Left cardiac atrium (tissue), 4 donors: Measurements from ENCODE around the gene ANG. TPM values are rescaled to one million over a fixed set of nuclear protein-coding genes. Genes with fewer than 3 reads are reported as not detected.
"Not testable (repeated sequence)": the region's sequence is repeated elsewhere in the genome, so short reads cannot be mapped to it uniquely, and the experiment has no call there.

ENCODE experiments used
- ATAC-seq, 2 donors: fragments of 200-7000 bp; cut with Tn5 transposase; one replicate each; pipeline ENCODE4 v1.9.1; 2020; ENCODE audit warnings: mild to moderate bottlenecking in 2 of 2, moderate library complexity in 2 of 2
- DNase-seq: peaks from one replicate; pipeline ENCODE4 v3.0.0-alpha.2; 2020
- intact Hi-C, 2 donors: fragments of 100-400 bp; cut with DNase I; formaldehyde crosslinking; loops; one replicate each; pipeline versions ENCODE4 v1.14.1 to v1.15.1; 2022 to 2023
- long read RNA-seq: library from polyadenylated mRNA; unstranded; transcript quantifications from one replicate; pipeline ENCODE4 v2.0.0, GENCODE V29; 2021
- total RNA-seq, 2 donors: library from RNA; stranded (reverse); fragmentation: NEBNext Ultra II Directional; extraction: Animal tissue kit (Norgen Biotek cat#: 25700); gene quantifications; one replicate each; pipeline ENCODE4 v1.2.1, GENCODE V29; 2021
- donor health status: DM: no; HTN: yes; CAD: no.
- donor health status: DM: no; HTN: yes; CAD: no; lungs with severe emphysema.
- donor health status: DM: yes; HTN: yes; CAD: no.
- donor health status: Dilated cardiomyopathy.

Gene ANG
- 10 to 100 TPM in 1 of 2 donors, 1 to 10 TPM in 1; 7.1 to 13.0 TPM for total RNA-seq
- long read RNA-seq: 0 reads

DNA sequence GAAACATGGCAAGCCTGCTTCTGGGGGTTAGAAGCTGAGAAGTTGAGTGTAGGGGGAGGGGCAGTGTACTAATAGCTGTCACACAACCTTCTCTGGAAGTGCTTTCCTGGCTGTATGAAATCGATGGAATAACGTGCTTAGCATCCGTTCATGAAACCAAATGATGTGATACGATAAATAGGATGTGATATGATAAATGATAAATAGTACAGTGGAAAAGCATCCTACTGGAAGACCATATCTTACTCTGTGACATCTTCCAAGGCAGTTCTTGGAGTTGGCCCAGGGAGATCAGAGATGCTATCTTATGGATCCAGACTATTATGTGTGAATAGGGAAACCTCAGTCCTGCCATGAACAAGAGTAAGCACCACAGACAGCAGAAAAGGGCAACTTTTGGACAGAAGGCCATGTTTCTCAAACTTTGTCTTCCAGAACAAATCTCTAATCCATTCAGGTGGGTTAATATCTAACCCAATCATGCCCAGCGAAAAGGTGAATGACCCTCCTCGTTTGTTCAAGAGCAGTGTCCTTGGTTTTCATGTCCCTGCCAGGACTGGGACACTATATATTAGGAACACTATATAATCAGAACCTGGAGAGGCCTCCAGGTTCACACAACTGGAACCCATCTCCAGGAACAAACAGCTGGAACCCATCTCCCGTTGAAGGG is at the start of gene ANG:
Gene ANG, plus strand, starts transcription at position 598 of the 673 bp plus-strand sequence. CDS start 4,801 bp downstream, outside the sequence.
- intact Hi-C loops: loop anchor here in 1 of 2 donors (10.0 kb wide), 1 partner anchor 234 kb away; the partner anchor contains the start of genes APEX1 and OSGEP
- ATAC-seq (no peak), DNase-seq (no peak)

DNA sequence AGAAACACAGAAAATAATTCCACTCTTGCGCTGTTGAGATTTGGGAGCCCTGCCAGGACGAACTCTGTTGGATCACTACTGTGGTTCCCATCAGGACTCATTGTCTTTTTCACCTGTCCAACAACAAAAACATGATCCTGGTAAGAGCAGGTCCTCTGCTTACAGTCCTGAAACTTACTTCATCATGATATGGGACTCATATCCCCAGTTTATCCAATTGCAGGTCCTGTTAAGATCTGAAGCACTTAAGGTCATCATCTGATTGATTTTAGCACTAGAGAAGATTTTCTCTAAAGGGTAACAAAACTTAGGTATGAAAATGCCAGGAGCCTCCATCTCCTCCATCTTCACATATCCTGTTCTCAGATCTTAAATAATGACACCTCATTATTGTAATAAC is 47.0 kb upstream of the ANG start, which contains the start of gene OR6S1:
Gene OR6S1, minus strand, starts transcription at position 101 of the 400 bp plus-strand sequence. Its CDS starts 0 bp downstream, at position 101.
- ATAC-seq (no peak), DNase-seq (no peak)
- intact Hi-C loops: no loop called here

DNA sequence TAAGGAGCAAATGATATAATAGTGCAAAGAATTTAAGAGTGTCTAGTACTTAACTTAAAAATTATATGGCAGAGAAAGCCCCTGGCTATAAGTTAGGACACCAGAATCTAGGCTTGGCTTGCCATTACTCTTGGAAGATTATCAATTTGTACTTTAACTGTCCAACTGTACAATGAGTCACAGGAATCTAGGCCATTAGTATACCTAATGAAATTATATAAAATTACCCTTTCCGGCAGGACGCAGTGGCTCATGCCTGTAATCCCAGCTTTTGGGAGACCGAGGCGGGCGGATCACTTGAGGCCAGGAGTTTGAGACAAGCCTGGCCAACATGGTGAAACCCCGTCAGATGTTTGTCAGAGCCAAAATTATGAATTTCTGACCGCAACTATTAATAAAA is 46.4 kb upstream of the ANG start:
- DNase-seq: no peak
- no peak for ATAC-seq
- intact Hi-C loops: no loop called here

DNA sequence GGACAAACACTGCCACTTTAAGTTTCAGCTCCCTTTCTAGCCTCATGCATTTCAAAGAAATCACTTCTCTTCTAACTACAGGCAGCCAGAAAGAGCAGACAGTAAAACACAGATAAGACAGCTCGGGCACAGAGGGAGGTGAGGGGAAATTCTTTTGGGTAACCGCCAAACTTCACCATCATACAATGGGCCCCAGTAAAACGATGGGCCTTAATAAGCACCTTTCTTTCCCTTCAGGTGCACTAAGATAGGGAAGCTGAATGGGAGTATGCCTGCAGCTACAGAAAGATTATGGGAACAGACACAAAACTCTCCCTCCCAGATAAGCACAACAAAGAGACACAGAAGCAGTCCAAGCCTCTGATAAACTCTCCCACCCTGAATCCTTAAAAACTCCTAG is 45.8 kb upstream of the ANG start:
- DNase-seq, ATAC-seq, intact Hi-C loops: not testable (repeated sequence)

DNA sequence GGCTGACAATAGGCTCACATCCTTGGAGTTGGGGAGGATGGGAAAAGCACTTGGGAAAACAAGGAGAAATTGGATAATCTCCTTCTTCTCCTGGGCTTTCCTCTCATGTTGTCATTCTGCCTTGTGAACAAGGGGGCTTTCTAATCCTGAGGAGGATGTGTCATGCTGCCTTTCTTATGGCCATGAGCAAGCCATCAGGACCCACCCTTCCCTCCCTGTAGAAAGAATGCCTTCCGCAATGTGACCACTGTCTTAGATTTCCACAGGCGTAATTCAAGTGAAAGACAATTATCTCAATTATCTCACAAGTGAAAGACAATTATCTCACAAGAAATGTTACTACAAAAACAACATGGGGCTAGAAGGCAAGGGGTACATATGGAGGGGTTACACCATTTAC is 44.0 kb upstream of the ANG start:
- no peak for ATAC-seq
- intact Hi-C loops: no loop called here
- DNase-seq: no peak

DNA sequence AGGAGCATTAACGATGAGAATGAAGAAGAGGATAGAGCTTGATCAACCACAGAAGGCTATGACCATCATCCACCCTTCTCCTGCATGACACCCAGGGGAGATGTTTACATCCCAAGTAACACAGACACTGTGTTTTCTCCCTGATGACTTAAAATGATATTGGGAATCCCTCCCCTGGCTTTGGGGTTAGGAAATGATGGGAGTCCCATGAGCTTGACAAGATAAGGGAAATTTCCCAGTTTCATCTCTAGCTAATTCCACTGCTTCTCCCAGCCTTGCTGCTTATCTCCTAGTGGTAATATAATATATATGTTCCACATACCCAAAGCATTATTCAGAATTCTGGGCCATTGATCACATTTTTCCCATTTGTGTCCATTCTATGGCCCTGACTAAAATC is 43.1 kb upstream of the ANG start:
- ATAC-seq (no peak), DNase-seq (no peak)
- intact Hi-C loops: no loop called here

DNA sequence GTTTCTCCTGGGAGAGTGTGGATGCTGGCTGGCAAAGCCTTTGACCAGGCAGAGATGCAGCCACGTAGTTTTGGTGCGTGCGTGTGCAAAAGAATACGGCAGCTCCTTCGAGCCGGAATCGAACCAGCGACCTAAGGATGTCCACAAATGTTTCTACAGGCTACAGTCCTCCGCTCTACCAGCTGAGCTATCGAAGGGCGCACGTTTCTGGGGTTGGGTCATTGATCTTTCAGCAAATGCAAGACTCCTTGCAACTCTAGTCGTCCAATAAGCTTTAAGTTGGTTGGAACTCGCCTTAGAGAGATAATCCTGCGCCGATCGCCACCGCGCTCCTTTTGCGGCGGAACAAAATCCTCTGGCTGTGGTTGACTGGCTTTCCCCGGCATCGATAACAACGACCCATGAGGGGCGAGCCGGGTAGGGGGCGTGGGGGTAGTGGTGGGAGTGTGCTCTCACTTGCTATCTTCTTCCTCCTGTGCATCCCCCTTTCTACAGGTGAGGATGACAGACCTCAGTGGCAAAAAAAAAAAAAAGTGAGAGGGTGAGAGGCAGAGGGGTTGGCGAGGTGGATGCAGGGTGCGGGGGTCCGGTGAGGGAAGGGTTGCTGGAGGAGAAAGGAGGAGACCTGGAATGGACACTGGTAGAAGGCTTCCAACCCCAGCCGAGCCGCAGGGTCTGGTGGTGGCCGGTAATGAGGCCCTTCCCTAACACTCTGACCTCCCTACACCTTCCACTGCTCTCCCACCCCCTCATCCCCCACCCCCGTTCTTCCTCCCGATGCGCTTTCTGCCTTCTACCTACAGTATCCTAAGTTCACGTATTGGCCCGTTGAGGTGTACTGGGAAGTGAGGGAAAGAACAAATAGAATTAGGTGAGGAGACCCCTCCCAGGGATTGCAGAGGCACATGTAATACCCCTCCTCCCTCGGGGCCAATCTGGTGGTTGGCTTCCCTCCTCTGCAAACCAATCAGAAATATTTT is 35.3 kb upstream of the ANG start:
- DNase-seq (no peak), ATAC-seq (peak in 1 of 2 donors; percentile 38)
- intact Hi-C loops: no loop called here

DNA sequence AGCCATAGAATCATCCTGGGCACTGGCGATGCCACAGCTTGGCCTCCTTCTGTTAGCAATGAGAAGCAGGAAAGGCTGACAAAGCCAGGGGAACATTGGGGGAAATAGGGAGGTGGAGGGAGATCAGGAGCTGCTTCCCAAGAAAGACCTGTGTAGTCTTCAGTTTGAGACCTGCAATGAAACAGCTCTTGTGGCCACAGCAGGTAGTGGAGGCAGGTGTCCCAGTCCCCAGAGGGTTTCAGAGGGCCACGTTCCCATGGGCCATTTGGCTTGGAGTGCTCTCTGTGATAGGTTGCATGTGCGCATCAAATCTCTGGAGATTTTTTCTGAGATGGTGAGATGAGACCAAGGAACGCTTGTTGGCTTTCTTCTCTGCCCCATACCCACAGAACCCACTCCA is 32.7 kb upstream of the ANG start:
- intact Hi-C loops: no loop called here
- ATAC-seq: no peak
- DNase-seq: no peak

DNA sequence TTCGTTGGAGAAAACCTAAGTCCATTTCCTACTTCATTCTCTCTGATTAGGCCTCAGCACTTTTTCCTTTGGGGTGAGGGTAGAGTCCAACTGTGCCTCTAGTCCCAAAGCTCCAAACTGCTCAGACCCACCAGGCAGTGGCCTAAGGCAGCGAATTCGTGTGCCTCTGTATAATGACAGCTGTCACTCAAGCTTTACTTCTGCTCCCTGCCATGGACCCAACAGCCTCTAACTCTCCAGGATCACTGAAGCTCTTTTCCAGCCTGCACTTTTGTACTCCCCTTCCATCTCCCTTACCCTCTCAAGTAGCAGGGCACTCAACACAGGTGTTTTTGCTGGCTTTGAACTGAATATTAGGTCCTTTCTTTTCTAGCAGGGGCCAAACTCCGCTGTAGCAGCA is 32.3 kb upstream of the ANG start:
- no peak for DNase-seq
- intact Hi-C loops: no loop called here
- ATAC-seq: no peak

DNA sequence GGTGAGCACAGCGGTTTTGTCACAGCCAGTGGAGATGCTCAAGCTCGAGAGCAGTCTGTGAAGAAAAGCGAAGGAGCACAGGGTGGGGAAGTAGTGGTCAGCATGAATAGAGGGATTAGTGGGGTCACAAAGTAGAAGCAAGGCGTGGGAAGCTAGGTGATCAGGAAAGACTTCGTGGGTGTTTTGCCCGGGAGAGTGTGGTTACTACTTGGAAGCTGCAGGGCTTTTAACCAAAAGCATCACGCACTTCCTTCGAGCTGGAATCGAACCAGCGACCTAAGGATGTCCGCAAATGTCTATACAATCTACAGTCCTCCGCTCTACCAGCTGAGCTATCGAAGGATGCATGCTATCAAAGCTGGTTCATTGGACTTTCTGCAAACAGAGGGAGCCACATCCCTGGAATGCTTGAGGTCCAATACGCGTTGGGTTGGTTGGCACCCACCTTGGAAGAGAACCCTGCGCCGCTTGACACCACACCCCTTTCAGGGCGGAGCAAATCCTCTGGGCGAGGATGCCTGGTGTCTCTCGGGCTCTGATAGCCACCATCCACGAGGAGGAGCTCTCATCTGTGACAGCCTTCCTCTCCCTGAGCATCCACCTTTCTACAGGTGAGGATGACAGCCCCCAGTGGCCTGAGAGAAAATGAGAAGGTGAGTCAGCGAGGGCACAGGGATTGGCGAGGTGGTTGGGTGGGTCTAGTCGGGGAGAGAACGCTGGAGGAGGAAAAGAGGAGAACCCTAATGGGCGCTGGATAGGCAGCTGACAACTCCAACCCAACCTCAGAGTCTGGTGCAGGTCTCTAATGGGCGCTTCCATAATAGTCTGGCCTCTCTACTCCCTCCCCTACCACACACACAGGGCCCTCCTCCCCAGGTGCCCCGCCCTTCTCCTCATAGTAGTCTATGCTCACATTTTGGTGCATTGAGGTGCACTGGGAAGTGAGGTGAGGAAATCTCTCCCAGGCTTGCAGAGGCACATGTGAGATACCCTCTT is 31.1 kb upstream of the ANG start:
- ATAC-seq (no peak), DNase-seq (no peak)
- intact Hi-C loops: no loop called here

DNA sequence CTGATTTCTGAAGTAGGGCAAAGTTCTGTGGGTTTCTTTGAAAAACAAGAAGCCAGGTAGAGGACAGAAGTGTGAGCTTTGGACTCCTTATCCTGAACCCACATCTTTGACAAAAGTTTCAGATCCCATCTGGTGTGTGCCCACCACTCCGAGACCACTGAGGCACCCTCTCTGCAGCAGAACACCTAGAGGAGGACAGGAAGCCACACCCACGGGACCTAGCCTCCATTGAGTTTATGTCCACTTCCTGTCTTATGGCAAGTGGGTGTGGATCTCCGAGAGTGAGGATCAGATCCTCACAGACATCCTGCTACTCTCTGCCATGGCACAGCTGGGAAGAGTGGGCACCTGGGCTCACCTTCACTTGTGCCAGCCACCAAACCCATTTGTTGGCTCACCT is 30.3 kb upstream of the ANG start:
- intact Hi-C loops: no loop called here
- ATAC-seq: no peak
- no peak for DNase-seq

DNA sequence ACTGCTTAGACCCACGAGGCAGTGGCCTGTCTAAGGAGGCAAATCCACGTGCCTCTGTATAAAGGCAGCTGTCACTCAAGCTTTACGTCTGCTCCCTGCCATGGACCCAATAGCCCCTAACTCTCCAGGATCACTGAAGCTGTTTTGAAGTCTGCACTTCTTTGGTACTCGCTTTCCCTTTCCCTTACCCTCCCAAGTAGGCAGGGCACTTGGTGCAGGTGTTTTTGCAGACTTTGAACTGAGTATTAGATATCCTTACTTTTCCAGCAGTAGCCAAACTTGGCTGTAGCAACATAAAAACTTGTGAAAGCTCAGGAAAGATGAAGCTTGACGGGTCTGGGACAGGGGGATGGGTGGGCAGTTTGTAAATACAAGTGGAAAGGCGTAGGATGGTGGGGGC is 29.2 kb upstream of the ANG start:
- no peak for ATAC-seq
- DNase-seq: no peak
- intact Hi-C loops: no loop called here

DNA sequence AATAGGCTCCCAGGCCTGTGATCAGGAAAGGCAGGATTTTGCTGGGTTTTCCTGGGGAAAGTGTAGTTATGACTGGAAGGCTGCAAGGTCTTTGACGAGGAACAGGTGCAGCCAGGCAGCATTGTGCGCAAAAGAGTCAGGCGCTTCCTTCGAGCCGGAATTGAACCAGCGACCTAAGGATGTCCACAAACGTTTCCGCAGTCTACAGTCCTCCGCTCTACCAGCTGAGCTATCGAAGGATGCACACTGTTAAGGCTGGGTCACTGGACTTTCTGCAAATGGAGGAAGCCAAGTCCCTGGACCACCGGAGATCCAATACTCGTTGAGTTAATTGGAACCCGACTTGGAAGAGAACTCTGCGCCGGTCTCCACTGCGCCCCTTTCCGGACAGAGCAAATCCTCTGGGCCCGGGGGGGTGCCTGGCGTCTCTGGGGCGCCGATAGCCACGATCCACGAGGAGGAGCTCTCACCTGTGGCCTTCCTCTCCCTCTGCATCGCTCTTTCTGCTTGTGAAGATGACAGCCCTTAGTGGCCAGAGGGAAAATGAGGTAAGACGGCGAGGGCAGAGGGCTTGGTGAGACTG is 28.7 kb upstream of the ANG start:
- DNase-seq (no peak), ATAC-seq (no peak)
- intact Hi-C loops: no loop called here

DNA sequence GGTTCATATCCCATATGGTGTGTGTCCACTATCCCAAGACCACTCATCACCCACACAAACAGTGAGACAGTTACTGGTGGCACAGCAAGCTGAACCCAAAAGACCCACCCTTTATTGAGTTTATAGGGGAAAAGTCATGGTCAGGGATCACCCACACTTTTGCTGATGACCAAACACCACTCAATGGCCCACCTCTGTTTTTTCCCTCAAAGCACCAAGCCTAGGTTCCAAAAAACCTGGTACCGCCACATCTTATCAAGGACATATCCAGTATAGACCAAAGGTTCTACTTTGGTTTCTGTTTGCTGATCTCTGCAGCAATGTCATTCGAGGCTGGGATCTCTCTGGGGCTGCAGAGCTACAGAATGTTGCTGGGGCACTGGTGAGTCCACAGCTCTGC is 27.4 kb upstream of the ANG start:
- intact Hi-C loops: no loop called here
- ATAC-seq (no peak), DNase-seq (no peak)

DNA sequence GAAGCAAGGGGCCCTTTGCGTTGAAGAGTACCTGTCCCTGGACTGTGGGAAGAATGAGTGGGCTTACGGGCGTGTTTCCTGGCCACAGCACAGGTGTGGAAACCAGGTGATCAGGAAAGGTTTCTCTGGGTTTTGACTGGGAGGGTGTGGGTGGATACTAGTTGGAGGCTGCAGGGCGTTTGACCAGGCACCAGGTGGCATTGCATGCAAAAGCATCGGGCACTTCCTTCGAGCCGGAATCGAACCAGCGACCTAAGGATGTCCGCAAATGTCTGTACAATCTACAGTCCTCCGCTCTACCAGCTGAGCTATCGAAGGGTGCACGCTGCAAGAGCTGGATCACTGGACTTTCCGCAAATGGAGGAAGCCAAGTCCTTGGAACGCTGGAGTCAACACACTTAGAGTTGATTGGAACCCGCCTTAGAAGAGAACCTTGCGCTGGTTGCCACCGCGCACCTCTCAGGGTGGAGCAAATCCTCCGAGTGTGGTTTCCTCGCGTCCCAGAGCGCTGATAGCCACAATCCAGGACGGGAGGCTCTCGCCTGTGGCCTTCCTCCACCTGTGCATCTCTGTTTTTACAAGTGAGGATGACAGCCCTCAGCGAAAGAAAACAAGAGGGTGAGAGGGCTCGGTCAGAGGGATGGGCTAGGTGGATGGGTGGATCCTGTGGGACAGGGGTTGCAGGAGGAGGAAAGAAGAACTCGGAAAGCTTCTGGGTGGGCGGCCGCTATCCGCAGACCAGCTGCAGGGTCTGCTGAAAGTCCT is 25.4 kb upstream of the ANG start:
- intact Hi-C loops: no loop called here
- ATAC-seq: peak; percentile 80 to 87
- DNase-seq: peak; percentile 46

DNA sequence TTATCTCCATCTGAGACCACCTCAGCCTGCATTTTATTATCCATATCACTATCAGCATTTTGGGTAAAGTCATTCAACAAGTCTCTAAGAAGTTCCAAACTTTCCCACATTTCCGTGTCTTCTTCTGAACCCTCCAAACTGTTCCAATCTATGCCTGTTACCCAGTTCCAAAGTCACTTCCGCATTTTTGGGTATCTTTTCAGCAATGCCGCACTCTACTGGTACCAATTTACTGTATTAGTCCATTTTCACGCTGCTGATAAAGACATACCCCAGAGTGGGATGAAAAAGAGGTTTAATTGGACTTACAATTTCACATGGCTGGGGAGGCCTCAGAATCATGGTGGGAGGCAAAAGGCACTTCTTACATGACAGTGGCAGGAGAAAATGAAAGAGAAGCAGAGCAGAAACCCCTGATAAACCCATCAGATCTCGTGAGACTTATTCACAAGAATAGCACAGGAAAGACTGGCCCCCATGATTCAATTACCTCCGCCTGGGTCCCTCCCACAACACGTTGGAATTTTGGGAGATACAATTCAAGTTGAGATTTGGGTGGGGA is 22.1 kb upstream of the ANG start:
- DNase-seq, intact Hi-C loops, ATAC-seq: not testable (repeated sequence)

DNA sequence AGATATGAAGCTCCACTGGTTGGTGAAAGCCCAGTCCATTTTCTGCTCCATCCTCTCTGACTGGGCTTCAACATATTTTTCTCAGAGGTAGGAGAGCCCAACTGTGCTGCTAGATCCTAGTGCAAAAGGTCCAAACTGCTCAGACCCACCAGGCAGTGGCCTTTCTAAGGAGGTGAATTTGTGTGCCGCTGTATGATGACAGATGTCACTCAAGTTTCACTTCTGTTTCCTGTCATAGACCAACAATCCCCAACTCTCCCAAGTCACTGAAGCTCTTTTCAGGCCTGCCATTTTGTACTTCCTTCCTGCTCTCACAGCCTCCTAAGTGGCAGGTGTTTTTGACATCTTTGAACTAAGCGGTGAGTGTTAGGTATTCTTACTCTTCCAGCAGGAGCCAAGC is 20.6 kb upstream of the ANG start:
- DNase-seq: no peak
- ATAC-seq: no peak
- intact Hi-C loops: no loop called here

DNA sequence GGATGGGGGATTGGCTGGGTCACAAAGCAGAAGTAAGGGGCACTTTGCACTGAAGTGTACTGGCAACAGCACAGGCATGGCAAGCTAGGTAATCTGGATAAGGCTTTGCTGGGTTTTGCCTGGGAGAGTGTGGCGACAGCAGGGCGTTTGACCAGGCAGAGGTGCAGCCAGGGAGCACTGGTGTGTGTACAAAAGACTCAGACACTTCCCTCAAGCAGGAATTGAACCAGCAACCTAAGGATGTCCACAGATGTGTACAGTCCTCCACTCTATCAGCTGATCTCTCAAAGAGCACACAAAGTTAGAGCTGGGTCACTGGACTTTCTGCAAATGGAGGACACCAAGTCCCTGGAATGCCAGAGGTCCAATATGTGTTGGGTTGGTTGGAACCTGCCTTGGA is 19.6 kb upstream of the ANG start:
- intact Hi-C loops: no loop called here
- DNase-seq (no peak), ATAC-seq (no peak)
